HUDEP-2 (cell line): ENCODE measurements around the gene UCN.
"Not testable (repeated sequence)": the region's sequence is repeated elsewhere in the genome, so short reads cannot be mapped to it uniquely, and the experiment has no call there.

Experiments
- DNase-seq, 76 experiments: peaks; one replicate each; lab custom pipeline; 2025; ENCODE audit not compliant: unreplicated experiment in 76 of 76; lab: John Stamatoyannopoulos, UW

The UCN gene

GRCh38 chr2:27308359-27308881, at the start of gene UCN:
UCN (minus strand) TSS chr2:27308445; CDS start chr2:27307895, 550 bp downstream.
- DNase-seq: no peak

GRCh38 chr2:27356382-27357181, 48.3 kb upstream of the UCN start, which contains the start of gene GTF3C2:
GTF3C2 (minus strand) TSS chr2:27356764; CDS start chr2:27343554, 13,210 bp downstream.
- peak; percentile 17 to 98 (median 89) for DNase-seq

GRCh38 chr2:27356056-27356381, 47.8 kb upstream of the UCN start:
- DNase-seq: peak in 70 of 76 experiments; percentile 22 to 85 (median 66)

GRCh38 chr2:27354597-27354927, 46.3 kb upstream of the UCN start:
- DNase-seq: no peak

GRCh38 chr2:27353762-27354596, 45.7 kb upstream of the UCN start:
- peak in 57 of 76 experiments; percentile 3 to 78 (median 44) for DNase-seq

- DNase-seq: not testable (repeated sequence)
Observed at GRCh38 chr2:27353386-27353761, 45.1 kb upstream of the UCN start.

- no peak for DNase-seq
Observed at GRCh38 chr2:27351802-27352598, 43.8 kb upstream of the UCN start.

- peak in 2 of 76 experiments; percentile 7 to 9 for DNase-seq
Observed at GRCh38 chr2:27350106-27350693, 42.0 kb upstream of the UCN start.

- DNase-seq: no peak
Observed at GRCh38 chr2:27347641-27348040, 39.4 kb upstream of the UCN start.

- DNase-seq: no peak
Observed at GRCh38 chr2:27336173-27336572, 27.9 kb upstream of the UCN start.

- no peak for DNase-seq
Observed at GRCh38 chr2:27335311-27335710, 27.1 kb upstream of the UCN start.

GRCh38 chr2:27324720-27325119, 16.5 kb upstream of the UCN start:
- no peak for DNase-seq

GRCh38 chr2:27323596-27324285, 15.5 kb upstream of the UCN start:
- peak in 2 of 76 experiments; percentile 11 to 21 for DNase-seq

GRCh38 chr2:27322766-27323595, 14.7 kb upstream of the UCN start, which contains the start of gene MPV17:
MPV17 (minus strand) TSS chr2:27323097; CDS start chr2:27322517, 580 bp downstream.
- peak in 74 of 76 experiments; percentile 26 to 93 (median 79) for DNase-seq

- DNase-seq: peak in 1 of 76 experiments; percentile 12
Observed at GRCh38 chr2:27322301-27322765, 14.1 kb upstream of the UCN start.

GRCh38 chr2:27320958-27321543, 12.8 kb upstream of the UCN start:
- peak in 54 of 76 experiments; percentile 5 to 77 (median 36) for DNase-seq

GRCh38 chr2:27319839-27320238, 11.6 kb upstream of the UCN start:
- not testable (repeated sequence) for DNase-seq
